ENCODE results near the gene C1S.

Gene C1S

GRCh38 chr12:7069386-7069785 is 8.9 kb downstream of the C1S start:
- no peak for ATAC-seq
- TF ChIP-seq RARB (CRISPR knock-in tag; IDR thresholded peaks at IDR 0.05) (no peak), OSR1 (CRISPR knock-in tag; IDR thresholded peaks at IDR 0.05) (no peak), TSHZ2 (CRISPR knock-in tag; IDR thresholded peaks at IDR 0.05) (no peak), ZNF70 (CRISPR knock-in tag; IDR thresholded peaks at IDR 0.05) (no peak), ZFP3 (CRISPR knock-in tag; IDR thresholded peaks at IDR 0.05) (no peak), ARNTL (CRISPR knock-in tag; IDR thresholded peaks at IDR 0.05; ENCODE audit: borderline replicate concordance, low read depth) (no peak), ZNF565 (CRISPR knock-in tag; conservative IDR thresholded peaks at IDR 0.05; ENCODE audit: low read depth) (no peak), BACH2 (CRISPR knock-in tag; IDR thresholded peaks at IDR 0.05; ENCODE audit: borderline replicate concordance) (no peak)

GRCh38 chr12:7072035-7072434 is 11.5 kb downstream of the C1S start:
- ATAC-seq, result no peak
- TF ChIP-seq CSDC2 (CRISPR knock-in tag; IDR thresholded peaks at IDR 0.05) (no peak), ZNF8 (CRISPR knock-in tag; IDR thresholded peaks at IDR 0.05) (no peak), BACH2 (CRISPR knock-in tag; IDR thresholded peaks at IDR 0.05; ENCODE audit: borderline replicate concordance) (no peak), ISL1 (CRISPR knock-in tag; IDR thresholded peaks at IDR 0.05) (no peak), TSHZ2 (CRISPR knock-in tag; IDR thresholded peaks at IDR 0.05) (no peak), OSR1 (CRISPR knock-in tag; IDR thresholded peaks at IDR 0.05) (no peak), TOX (CRISPR knock-in tag; IDR thresholded peaks at IDR 0.05; ENCODE audit: borderline replicate concordance) (no peak), TCF4 (CRISPR knock-in tag; IDR thresholded peaks at IDR 0.05; ENCODE audit: borderline replicate concordance) (no peak), POU6F1 (CRISPR knock-in tag; IDR thresholded peaks at IDR 0.05; ENCODE audit: borderline replicate concordance, low read depth) (no peak), ZFP30 (CRISPR knock-in tag; IDR thresholded peaks at IDR 0.05) (no peak), SNAI2 (CRISPR knock-in tag; IDR thresholded peaks at IDR 0.05) (no peak), PATZ1 (CRISPR knock-in tag; IDR thresholded peaks at IDR 0.05; ENCODE audit: borderline replicate concordance) (no peak), ZFP3 (CRISPR knock-in tag; IDR thresholded peaks at IDR 0.05) (no peak), ZNF565 (CRISPR knock-in tag; conservative IDR thresholded peaks at IDR 0.05; ENCODE audit: low read depth) (no peak), CREB5 (CRISPR knock-in tag; IDR thresholded peaks at IDR 0.05; ENCODE audit: low read depth) (no peak), ESRRG (CRISPR knock-in tag; IDR thresholded peaks at IDR 0.05) (no peak), ARNTL (CRISPR knock-in tag; IDR thresholded peaks at IDR 0.05; ENCODE audit: borderline replicate concordance, low read depth) (no peak), ZNF70 (CRISPR knock-in tag; IDR thresholded peaks at IDR 0.05) (no peak)

GRCh38 chr12:7072554-7072953 is 12.0 kb downstream of the C1S start:
- ATAC-seq, result no peak
- TF ChIP-seq ZNF70 (CRISPR knock-in tag; IDR thresholded peaks at IDR 0.05) (no peak), ZNF8 (CRISPR knock-in tag; IDR thresholded peaks at IDR 0.05) (no peak), ZC3H10 (CRISPR knock-in tag; IDR thresholded peaks at IDR 0.05) (no peak), TSHZ2 (CRISPR knock-in tag; IDR thresholded peaks at IDR 0.05) (no peak), CSRNP3 (CRISPR knock-in tag; IDR thresholded peaks at IDR 0.05) (no peak), TOX (CRISPR knock-in tag; IDR thresholded peaks at IDR 0.05; ENCODE audit: borderline replicate concordance) (no peak), ZFP30 (CRISPR knock-in tag; IDR thresholded peaks at IDR 0.05) (no peak), SNAI2 (CRISPR knock-in tag; IDR thresholded peaks at IDR 0.05) (no peak), CSDC2 (CRISPR knock-in tag; IDR thresholded peaks at IDR 0.05) (no peak), PPARA (CRISPR knock-in tag; IDR thresholded peaks at IDR 0.05; ENCODE audit: borderline replicate concordance) (no peak)

Measured in SK-N-SH treated with all-trans-retinoic acid at 6 μM for 48 hours (cell line).